Measurements from ENCODE around the gene ARRDC5. TPM values are rescaled to one million over a fixed set of nuclear protein-coding genes. Genes with fewer than 3 reads are reported as not detected.

ARRDC5 gene
- polyA plus RNA-seq, 1 of the 3 experiments (the other 2 are of a cell fraction), result not detected

DNA sequence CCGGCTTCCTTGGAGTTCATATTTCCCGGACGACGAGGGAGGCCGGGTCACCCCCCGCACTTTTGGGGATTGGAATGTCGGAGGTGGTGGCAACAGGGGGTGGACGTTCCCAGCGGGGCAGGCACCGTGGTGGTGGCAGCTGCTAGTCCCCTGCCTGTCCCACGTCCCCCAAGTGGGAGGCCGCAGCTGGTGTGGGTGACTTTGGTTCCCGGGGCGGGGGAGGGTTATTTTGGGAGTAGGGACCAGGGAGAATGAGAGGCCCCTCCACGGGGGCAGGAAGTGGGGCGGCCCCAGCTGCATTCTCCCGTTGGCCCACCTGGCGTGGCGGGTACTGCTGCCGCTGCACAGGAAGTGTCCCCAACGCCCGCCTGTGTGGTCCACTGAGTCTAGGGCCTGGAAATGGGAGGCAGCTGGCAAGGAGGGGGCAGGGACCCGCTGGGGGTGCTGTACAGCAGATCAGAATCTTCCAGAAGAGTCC lies 24.2 kb downstream of the ARRDC5 start:
- Histone ChIP-seq H3K9ac (no peak overlapping the region), H4K20me1 (ENCODE audit: insufficient read depth) (no peaks in the 10 kb centered on the region), H3K27ac (ENCODE audit: low read depth in 2 of 2, low read length in 1 of 2) (no peak overlapping the region), H3K4me2 (no peak overlapping the region), H3K9me2 (no peaks in the 10 kb centered on the region), H3K4me3 (ENCODE audit: low read depth in 2 of 2, low read length in 1 of 2) (no peak overlapping the region), H3K79me2 (ENCODE audit: insufficient read depth) (no peaks in the 10 kb centered on the region), H3K27me3 (ENCODE audit: insufficient read depth) (no peaks in the 10 kb centered on the region), H3K4me1 (ENCODE audit: control insufficient read depth in 1 of 2, insufficient read depth in 2 of 2, low read depth in 1 of 2, low read length in 1 of 2) (no peaks in the 10 kb centered on the region; a peak in 1 of 4 replicates), H2AFZ (ENCODE audit: low read depth) (no peak overlapping the region), H3K9me3 (no peaks in the 10 kb centered on the region), H3K36me3 (replicated peaks in 1 of 2; ENCODE audit: control insufficient read depth in 1 of 2, insufficient read depth in 2 of 2, low read length in 1 of 2) (no peaks in the 10 kb centered on the region), H3F3A (replicated peaks; ENCODE audit: insufficient read depth) (no peaks in the 10 kb centered on the region)
- TF ChIP-seq EZH2phosphoT487 (IDR thresholded peaks at IDR 0.05; ENCODE audit: borderline replicate concordance, low read depth) (no peak), ELF1 (IDR thresholded peaks at IDR 0.05) (no peak)
- ChIA-PET POLR2A (no interaction called here), CTCF (interaction anchor here (0.7 to 1.8 kb wide), 3 partner anchors 10 to 33 kb away, joined by 3 to 6 read pairs (median 4); partner anchors contain the start of gene PLIN3)
- 80% methylated on average over 13 of the region's 23 CpGs for WGBS (ENCODE audit: low lambda C conversion rate)
- DNase-seq, result no peak

GRCh38 chr19:4877753-4878490 lies 24.8 kb downstream of the ARRDC5 start:
- H3K9ac ChIP-seq, result no peak overlapping the region

More at GRCh38 chr19:4877753-4878490, 24.8 kb downstream of the ARRDC5 start:
- Histone ChIP-seq H3K36me3 (replicated peaks in 1 of 2; ENCODE audit: control insufficient read depth in 1 of 2, insufficient read depth in 2 of 2, low read length in 1 of 2) (no peaks in the 10 kb centered on the region), H3F3A (replicated peaks; ENCODE audit: insufficient read depth) (no peaks in the 10 kb centered on the region), H3K27me3 (ENCODE audit: insufficient read depth) (no peaks in the 10 kb centered on the region), H3K79me2 (ENCODE audit: insufficient read depth) (no peaks in the 10 kb centered on the region), H3K4me1 (ENCODE audit: control insufficient read depth in 1 of 2, insufficient read depth in 2 of 2, low read depth in 1 of 2, low read length in 1 of 2) (no peaks in the 10 kb centered on the region; a peak in 1 of 4 replicates), H3K4me2 (no peak overlapping the region), H3K27ac (ENCODE audit: low read depth in 2 of 2, low read length in 1 of 2) (no peak overlapping the region), H3K4me3 (ENCODE audit: low read depth in 2 of 2, low read length in 1 of 2) (no peak overlapping the region), H3K9me2 (no peaks in the 10 kb centered on the region), H4K20me1 (ENCODE audit: insufficient read depth) (no peaks in the 10 kb centered on the region), H2AFZ (ENCODE audit: low read depth) (no peak overlapping the region), H3K9me3 (no peaks in the 10 kb centered on the region)
- TF ChIP-seq PBX3 (IDR thresholded peaks at IDR 0.05), result no peak
- TF ChIP-seq FOSL2 (IDR thresholded peaks at IDR 0.05; ENCODE audit: borderline replicate concordance, low read depth), result no peak
- no peak for TF ChIP-seq SMC3 (IDR thresholded peaks at IDR 0.05; ENCODE audit: low read depth, low read length)
- TF ChIP-seq FOXJ3 (CRISPR knock-in tag; IDR thresholded peaks at IDR 0.05), result no peak
- no peak for TF ChIP-seq RXRA (IDR thresholded peaks at IDR 0.05; ENCODE audit: borderline replicate concordance, low read depth)
- TF ChIP-seq MEF2A (IDR thresholded peaks at IDR 0.05; ENCODE audit: borderline replicate concordance, low read depth), result no peak
- TF ChIP-seq TEAD4 (IDR thresholded peaks at IDR 0.05; ENCODE audit: borderline replicate concordance, insufficient read depth), result no peak
- TF ChIP-seq, protein P1, sequence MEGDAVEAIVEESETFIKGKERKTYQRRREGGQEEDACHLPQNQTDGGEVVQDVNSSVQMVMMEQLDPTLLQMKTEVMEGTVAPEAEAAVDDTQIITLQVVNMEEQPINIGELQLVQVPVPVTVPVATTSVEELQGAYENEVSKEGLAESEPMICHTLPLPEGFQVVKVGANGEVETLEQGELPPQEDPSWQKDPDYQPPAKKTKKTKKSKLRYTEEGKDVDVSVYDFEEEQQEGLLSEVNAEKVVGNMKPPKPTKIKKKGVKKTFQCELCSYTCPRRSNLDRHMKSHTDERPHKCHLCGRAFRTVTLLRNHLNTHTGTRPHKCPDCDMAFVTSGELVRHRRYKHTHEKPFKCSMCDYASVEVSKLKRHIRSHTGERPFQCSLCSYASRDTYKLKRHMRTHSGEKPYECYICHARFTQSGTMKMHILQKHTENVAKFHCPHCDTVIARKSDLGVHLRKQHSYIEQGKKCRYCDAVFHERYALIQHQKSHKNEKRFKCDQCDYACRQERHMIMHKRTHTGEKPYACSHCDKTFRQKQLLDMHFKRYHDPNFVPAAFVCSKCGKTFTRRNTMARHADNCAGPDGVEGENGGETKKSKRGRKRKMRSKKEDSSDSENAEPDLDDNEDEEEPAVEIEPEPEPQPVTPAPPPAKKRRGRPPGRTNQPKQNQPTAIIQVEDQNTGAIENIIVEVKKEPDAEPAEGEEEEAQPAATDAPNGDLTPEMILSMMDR (IDR thresholded peaks at IDR 0.05), result no peak
- TF ChIP-seq TCF12 (IDR thresholded peaks at IDR 0.05), result no peak
- no peak for TF ChIP-seq USF1 (IDR thresholded peaks at IDR 0.05; ENCODE audit: borderline replicate concordance, low read depth)
- TF ChIP-seq FOXM1 (IDR thresholded peaks at IDR 0.05; ENCODE audit: low read depth), result no peak
- no peak for TF ChIP-seq NFIC (IDR thresholded peaks at IDR 0.05; ENCODE audit: borderline replicate concordance)
- no peak for TF ChIP-seq JUND (IDR thresholded peaks at IDR 0.05)
- no peak for TF ChIP-seq CHD2 (IDR thresholded peaks at IDR 0.05; ENCODE audit: low read length, partially characterized antibody)
- TF ChIP-seq GABPA (IDR thresholded peaks at IDR 0.05; ENCODE audit: low read depth), result no peak
- TF ChIP-seq EP300 (IDR thresholded peaks at IDR 0.05; ENCODE audit: borderline replicate concordance in 1 of 2, low read depth in 1 of 2, low read length in 1 of 2), result no peak
- TF ChIP-seq ELF1 (IDR thresholded peaks at IDR 0.05), result no peak
- TF ChIP-seq MXI1 (IDR thresholded peaks at IDR 0.05; ENCODE audit: low read depth, low read length), result no peak
- no peak for TF ChIP-seq RCOR1 (IDR thresholded peaks at IDR 0.05; ENCODE audit: low read length)
- TF ChIP-seq EZH2phosphoT487 (IDR thresholded peaks at IDR 0.05; ENCODE audit: borderline replicate concordance, low read depth), result no peak
- POLR2A ChIA-PET, result no interaction called here
- 74% methylated on average over 16 of the region's 30 CpGs for WGBS (ENCODE audit: low lambda C conversion rate)
- DNase-seq, result peak; percentile 57
- CTCF ChIA-PET, result interaction anchor here (1.8 to 2.7 kb wide), 3 partner anchors 34 to 153 kb away, joined by 4 to 12 read pairs (median 6); no protein-coding TSS in a partner anchor

Data from SK-N-SH (cell line).